Neural cell (in vitro differentiated cells): Measurements from ENCODE around the gene FOXO6. TPM values are rescaled to one million over a fixed set of nuclear protein-coding genes. Genes with fewer than 3 reads are reported as not detected.
A peak's percentile ranks its signal among the peaks of the same experiment; 100 is the strongest.

ENCODE experiments used
- H2AFZ ChIP-seq: fragments of 200-600, 300-800 bp; sonication (generic), shearing (Covaris generic); 2 replicates; pipeline ENCODE4 v1.6.0; 2014; ENCODE audit warnings: low read depth, mild to moderate bottlenecking, antibody characterized with exemption, low read length, moderate library complexity
- H3F3A ChIP-seq: fragments of 200-600 bp; shearing (Covaris generic); 2 replicates; pipeline ENCODE4 v1.6.1; 2016; ENCODE audit warnings: mild to moderate bottlenecking, moderate library complexity, mixed read lengths, antibody characterized with exemption, low read length; ENCODE audit not compliant: insufficient read depth, poor library complexity, severe bottlenecking
- H3K27ac ChIP-seq: fragments of 200-600, 300-800 bp; sonication (generic), shearing (Covaris generic); 2 replicates; pipeline ENCODE4 v1.5.1; 2014; ENCODE audit warnings: mild to moderate bottlenecking, low read length, moderate library complexity
- H3K27me3 ChIP-seq: fragments of 300-800, 200-600 bp; sonication (generic), shearing (Covaris generic); 2 replicates; pipeline ENCODE4 v1.6.0; 2014; ENCODE audit warnings: mild to moderate bottlenecking, low read depth, low read length, moderate library complexity; ENCODE audit not compliant: insufficient read depth
- H3K36me3 ChIP-seq: fragments of 300-800, 200-600 bp; sonication (generic), shearing (Covaris generic); 2 replicates; pipeline ENCODE4 v1.5.1; 2014; ENCODE audit warnings: mild to moderate bottlenecking, antibody characterized with exemption, low read length, moderate library complexity; ENCODE audit not compliant: insufficient read depth
- H3K4me2 ChIP-seq: fragments of 300-800, 200-600 bp; sonication (generic), shearing (Covaris generic); 2 replicates; pipeline ENCODE4 v1.6.0; 2014; ENCODE audit warnings: mild to moderate bottlenecking, low read length
- H3K4me3 ChIP-seq: fragments of 300-800, 200-600 bp; sonication (generic), shearing (Covaris generic); 2 replicates; pipeline ENCODE4 v1.5.1; 2014; ENCODE audit warnings: mild to moderate bottlenecking, low read length, moderate library complexity
- H3K79me2 ChIP-seq: fragments of 200-600 bp; shearing (Covaris generic); replicated peaks from 2 replicates; pipeline ENCODE4 v1.6.0; 2014; ENCODE audit warnings: mild to moderate bottlenecking, low read length, moderate library complexity; ENCODE audit not compliant: insufficient read depth
- H3K9ac ChIP-seq: fragments of 300-800, 200-600 bp; sonication (generic), shearing (Covaris generic); 2 replicates; pipeline ENCODE4 v1.6.1; 2016; ENCODE audit warnings: mild to moderate bottlenecking, low read length, mixed read lengths
- H3K9me2 ChIP-seq: fragments of 200-600 bp; shearing (Covaris generic); 2 replicates; pipeline ENCODE4 v1.6.1; 2016; ENCODE audit warnings: mild to moderate bottlenecking, low read length, mixed read lengths; ENCODE audit not compliant: insufficient read depth
- H3K9me3 ChIP-seq: fragments of 200-600, 300-800 bp; sonication (generic), shearing (Covaris generic); 2 replicates; pipeline ENCODE4 v1.6.1; 2016; ENCODE audit warnings: mild to moderate bottlenecking, mixed run types, low read length, moderate library complexity, mixed read lengths
- H4K20me1 ChIP-seq: fragments of 200-600 bp; shearing (Covaris generic); 2 replicates; pipeline ENCODE4 v1.6.1; 2016; ENCODE audit warnings: mild to moderate bottlenecking, mixed run types; ENCODE audit not compliant: insufficient read depth
- EP300 ChIP-seq: fragments of 450-650 bp; conservative IDR thresholded peaks from 2 replicates; pipeline ENCODE4 v1.6.1; 2014; ENCODE audit warnings: antibody characterized with exemption, mild to moderate bottlenecking, moderate library complexity; ENCODE audit not compliant: poor library complexity, severe bottlenecking
- EZH2 ChIP-seq: fragments of 200-600, 300-800 bp; shearing (Covaris generic), sonication (generic); IDR thresholded peaks from 2 replicates; pipeline ENCODE4 v1.6.1; 2014; ENCODE audit warnings: antibody characterized with exemption, low read length, borderline replicate concordance, mild to moderate bottlenecking; ENCODE audit not compliant: insufficient read depth, poor library complexity, severe bottlenecking
- POLR2AphosphoS5 ChIP-seq: IDR thresholded peaks from 2 replicates; pipeline ENCODE4 v1.6.1; 2012
- RAD21 ChIP-seq: fragments of 450-650 bp; conservative IDR thresholded peaks from 2 replicates; pipeline ENCODE4 v1.6.1; 2014; ENCODE audit warnings: antibody characterized with exemption, mild to moderate bottlenecking, moderate library complexity
- SMC3 ChIP-seq: fragments of 450-650 bp; conservative IDR thresholded peaks from 2 replicates; pipeline ENCODE4 v1.6.1; 2014; ENCODE audit warnings: antibody characterized with exemption, mild to moderate bottlenecking, moderate library complexity; ENCODE audit not compliant: poor library complexity
- TAF1 ChIP-seq: IDR thresholded peaks from 2 replicates; pipeline ENCODE4 v1.6.1; 2012; ENCODE audit warnings: low read depth
- polyA plus RNA-seq: library from polyadenylated mRNA; depleted of rRNA; stranded (reverse); fragments of >200 nt; gene quantifications from 2 replicates; pipeline ENCODE4 v1.2.3, GENCODE V29; 2014
- TF ChIP-seq, protein P1 (sequence below): fragments of 450-650 bp; IDR thresholded peaks from 2 replicates; pipeline ENCODE4 v1.5.1; 2014; ENCODE audit warnings: antibody characterized with exemption, mild to moderate bottlenecking, moderate library complexity; ENCODE audit not compliant: poor library complexity, severe bottlenecking
- TF ChIP-seq, protein P2 (sequence below): IDR thresholded peaks from 2 replicates; pipeline ENCODE4 v1.6.1; 2012; ENCODE audit warnings: borderline replicate concordance

FOXO6 gene
- polyA plus RNA-seq, 1 donor from 2014 or later: 0.59 TPM

DNA sequence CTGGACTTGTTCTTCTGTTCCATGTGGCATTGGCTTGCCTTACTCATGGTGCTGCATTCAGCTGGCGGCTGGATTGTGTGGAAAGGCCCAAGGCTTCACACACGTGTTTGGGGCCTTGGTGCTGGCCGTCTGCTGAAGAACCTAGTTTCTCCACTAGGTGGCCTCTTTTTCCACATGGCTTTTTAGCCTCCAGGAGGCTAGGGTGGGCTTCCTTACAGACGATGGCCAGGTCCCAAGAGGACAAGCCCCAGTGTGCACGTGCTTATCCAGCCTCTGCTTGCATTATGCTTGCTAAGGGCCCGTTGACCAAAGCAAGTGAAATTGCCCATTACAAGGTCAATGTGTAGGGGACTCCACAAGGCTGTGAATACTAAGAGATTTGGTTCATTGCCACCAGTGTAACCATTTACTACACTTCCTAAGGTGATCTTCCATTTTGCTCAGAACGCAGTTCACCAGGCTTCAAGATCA, 47.5 kb upstream of the FOXO6 start:
- no peak overlapping the region for H3K9ac ChIP-seq
- no peaks in the 10 kb centered on the region for H3K79me2 ChIP-seq
- H4K20me1 ChIP-seq: no peaks in the 10 kb centered on the region
- no peaks in the 10 kb centered on the region for H3K9me3 ChIP-seq
- TF ChIP-seq, protein P1, sequence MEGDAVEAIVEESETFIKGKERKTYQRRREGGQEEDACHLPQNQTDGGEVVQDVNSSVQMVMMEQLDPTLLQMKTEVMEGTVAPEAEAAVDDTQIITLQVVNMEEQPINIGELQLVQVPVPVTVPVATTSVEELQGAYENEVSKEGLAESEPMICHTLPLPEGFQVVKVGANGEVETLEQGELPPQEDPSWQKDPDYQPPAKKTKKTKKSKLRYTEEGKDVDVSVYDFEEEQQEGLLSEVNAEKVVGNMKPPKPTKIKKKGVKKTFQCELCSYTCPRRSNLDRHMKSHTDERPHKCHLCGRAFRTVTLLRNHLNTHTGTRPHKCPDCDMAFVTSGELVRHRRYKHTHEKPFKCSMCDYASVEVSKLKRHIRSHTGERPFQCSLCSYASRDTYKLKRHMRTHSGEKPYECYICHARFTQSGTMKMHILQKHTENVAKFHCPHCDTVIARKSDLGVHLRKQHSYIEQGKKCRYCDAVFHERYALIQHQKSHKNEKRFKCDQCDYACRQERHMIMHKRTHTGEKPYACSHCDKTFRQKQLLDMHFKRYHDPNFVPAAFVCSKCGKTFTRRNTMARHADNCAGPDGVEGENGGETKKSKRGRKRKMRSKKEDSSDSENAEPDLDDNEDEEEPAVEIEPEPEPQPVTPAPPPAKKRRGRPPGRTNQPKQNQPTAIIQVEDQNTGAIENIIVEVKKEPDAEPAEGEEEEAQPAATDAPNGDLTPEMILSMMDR: peak; percentile 43
- no peak for TF ChIP-seq EP300
- no peaks in the 10 kb centered on the region for H3K36me3 ChIP-seq
- H3F3A ChIP-seq: no peaks in the 10 kb centered on the region
- H3K4me3 ChIP-seq: no peak overlapping the region
- no peak overlapping the region for H3K27ac ChIP-seq
- no peaks in the 10 kb centered on the region for H3K27me3 ChIP-seq
- H3K9me2 ChIP-seq: no peaks in the 10 kb centered on the region
- H2AFZ ChIP-seq: no peak overlapping the region
- no peak overlapping the region for H3K4me2 ChIP-seq

DNA sequence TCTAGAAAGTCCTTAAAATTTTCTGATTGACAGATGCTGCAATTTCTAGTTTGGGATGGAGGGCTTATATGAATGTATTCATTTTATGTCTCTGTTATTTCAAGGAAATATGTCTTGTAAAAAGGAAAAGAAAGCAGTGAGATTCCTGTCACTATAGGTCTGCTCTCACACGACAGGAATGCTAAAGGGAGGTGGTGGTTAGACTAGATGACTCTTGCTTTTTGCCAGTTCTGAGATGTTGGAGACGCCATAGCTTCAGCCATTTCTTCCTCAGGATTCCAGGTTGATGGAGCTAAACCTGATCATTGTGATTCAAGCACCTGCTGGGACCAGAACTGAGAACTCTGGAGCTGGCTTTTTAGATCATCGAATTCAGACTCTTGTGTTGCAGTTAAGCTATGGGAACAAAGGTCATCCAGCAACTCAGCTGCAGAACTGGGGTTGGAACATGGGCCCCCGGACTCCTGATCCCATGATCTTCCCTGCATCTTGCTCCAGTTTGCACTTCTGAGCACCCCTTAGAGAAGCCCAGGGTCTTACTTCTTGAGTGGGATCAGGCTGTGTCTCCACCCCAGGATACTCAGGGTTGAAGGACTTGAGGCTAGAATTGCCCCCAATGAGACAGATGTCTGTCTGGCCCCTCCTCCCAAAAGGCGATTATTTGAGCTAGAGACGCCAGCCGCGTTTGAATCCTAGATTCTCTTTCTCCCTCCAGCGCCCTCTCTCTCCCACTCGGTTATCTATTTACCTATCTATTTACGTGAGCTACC, 46.7 kb upstream of the FOXO6 start:
- Histone ChIP-seq H3K79me2 (no peaks in the 10 kb centered on the region), H3K4me3 (peak overlapping the region; percentile 2), H3K27ac (peak overlapping the region; percentile 15), H4K20me1 (no peaks in the 10 kb centered on the region), H3K9me3 (no peaks in the 10 kb centered on the region), H3K4me2 (no peak overlapping the region), H3K9me2 (no peaks in the 10 kb centered on the region), H3F3A (no peaks in the 10 kb centered on the region), H2AFZ (no peak overlapping the region), H3K36me3 (no peaks in the 10 kb centered on the region), H3K9ac (no peak overlapping the region), H3K27me3 (no peaks in the 10 kb centered on the region)
- TF ChIP-seq, protein P1: peak; percentile 43
- no peak for TF ChIP-seq TAF1
- no peak for TF ChIP-seq EP300
- TF ChIP-seq RAD21: no peak
- TF ChIP-seq, protein P2, sequence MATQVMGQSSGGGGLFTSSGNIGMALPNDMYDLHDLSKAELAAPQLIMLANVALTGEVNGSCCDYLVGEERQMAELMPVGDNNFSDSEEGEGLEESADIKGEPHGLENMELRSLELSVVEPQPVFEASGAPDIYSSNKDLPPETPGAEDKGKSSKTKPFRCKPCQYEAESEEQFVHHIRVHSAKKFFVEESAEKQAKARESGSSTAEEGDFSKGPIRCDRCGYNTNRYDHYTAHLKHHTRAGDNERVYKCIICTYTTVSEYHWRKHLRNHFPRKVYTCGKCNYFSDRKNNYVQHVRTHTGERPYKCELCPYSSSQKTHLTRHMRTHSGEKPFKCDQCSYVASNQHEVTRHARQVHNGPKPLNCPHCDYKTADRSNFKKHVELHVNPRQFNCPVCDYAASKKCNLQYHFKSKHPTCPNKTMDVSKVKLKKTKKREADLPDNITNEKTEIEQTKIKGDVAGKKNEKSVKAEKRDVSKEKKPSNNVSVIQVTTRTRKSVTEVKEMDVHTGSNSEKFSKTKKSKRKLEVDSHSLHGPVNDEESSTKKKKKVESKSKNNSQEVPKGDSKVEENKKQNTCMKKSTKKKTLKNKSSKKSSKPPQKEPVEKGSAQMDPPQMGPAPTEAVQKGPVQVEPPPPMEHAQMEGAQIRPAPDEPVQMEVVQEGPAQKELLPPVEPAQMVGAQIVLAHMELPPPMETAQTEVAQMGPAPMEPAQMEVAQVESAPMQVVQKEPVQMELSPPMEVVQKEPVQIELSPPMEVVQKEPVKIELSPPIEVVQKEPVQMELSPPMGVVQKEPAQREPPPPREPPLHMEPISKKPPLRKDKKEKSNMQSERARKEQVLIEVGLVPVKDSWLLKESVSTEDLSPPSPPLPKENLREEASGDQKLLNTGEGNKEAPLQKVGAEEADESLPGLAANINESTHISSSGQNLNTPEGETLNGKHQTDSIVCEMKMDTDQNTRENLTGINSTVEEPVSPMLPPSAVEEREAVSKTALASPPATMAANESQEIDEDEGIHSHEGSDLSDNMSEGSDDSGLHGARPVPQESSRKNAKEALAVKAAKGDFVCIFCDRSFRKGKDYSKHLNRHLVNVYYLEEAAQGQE: no peak
- TF ChIP-seq EZH2: no peak
- no peak for TF ChIP-seq POLR2AphosphoS5
- no peak for TF ChIP-seq SMC3
